SK-N-MC (cell line): Measurements from ENCODE around the gene ZFYVE28.
"Not testable (repeated sequence)": the region's sequence is repeated elsewhere in the genome, so short reads cannot be mapped to it uniquely, and the experiment has no call there.

Experiments used
- EZH2 ChIP-seq: fragments of 200-600 bp; sonication (generic); IDR thresholded peaks from one replicate; pipeline ENCODE4 v1.6.1; 2017; ENCODE audit warnings: antibody characterized with exemption
- POLR2AphosphoS5 ChIP-seq: IDR thresholded peaks from 2 replicates; pipeline ENCODE4 v1.6.1; 2012; ENCODE audit warnings: mild to moderate bottlenecking, low read depth, low read length, borderline replicate concordance

GRCh38 chr4:2382769-2383202 is 35.7 kb downstream of the ZFYVE28 start:
- not testable (repeated sequence) for TF ChIP-seq POLR2AphosphoS5, EZH2
